Stimulated activated CD4-positive, alpha-beta T cell treated with anti-CD3 and anti-CD28 coated beads, Interleukin-1b, Interleukin-23, amount 100 ng/mL, for 24 hours (primary cell): ENCODE measurements around the gene GALNT14.

ENCODE experiments used
- DNase-seq, 4 experiments: peaks; one replicate each; pipeline ENCODE4 v3.0.0-alpha.2; 2020; ENCODE audit warnings: low read depth in 4 of 4, low spot score in 1 of 4

Gene GALNT14

DNA sequence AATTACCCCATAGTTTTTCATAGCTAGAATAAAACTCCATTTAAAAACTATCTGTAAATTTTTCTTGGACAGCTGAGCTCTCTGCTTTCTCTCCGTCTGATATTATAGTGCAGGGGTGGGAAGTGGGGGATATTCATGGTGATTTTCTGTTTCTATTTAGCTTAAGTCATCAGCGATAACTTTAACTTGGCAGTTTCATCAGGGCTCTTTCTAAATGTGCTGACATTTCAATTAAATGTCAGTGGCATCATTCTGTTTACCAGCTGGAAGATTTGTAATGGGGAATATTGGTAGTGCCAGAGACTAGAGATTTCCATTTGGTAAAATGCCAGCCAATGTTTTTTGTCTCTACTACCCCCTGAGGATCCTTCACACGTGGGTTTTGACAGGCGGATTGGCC, 277.5 kb downstream of the GALNT14 start:
- DNase-seq = no peak
